Activated B cell treated with CpG ODN at 0.5 μM for 24 hours (primary cell): Measurements from ENCODE around the gene CAPN7. TPM values are rescaled to one million over a fixed set of nuclear protein-coding genes. Genes with fewer than 3 reads are reported as not detected.
"Not testable (repeated sequence)": the region's sequence is repeated elsewhere in the genome, so short reads cannot be mapped to it uniquely, and the experiment has no call there.

Source experiments
- ATAC-seq: fragments of 200-7000 bp; cut with Tn5 transposase; one replicate; pipeline ENCODE4 v1.10.0; 2021; ENCODE audit warnings: low read depth, mild to moderate bottlenecking, moderate library complexity
- CTCF ChIA-PET: fragments of 350-600 bp; sonication (Branson Sonifier 250); formaldehyde crosslinking; loops from one replicate; lab custom pipeline; 2021; ENCODE audit warnings: antibody characterized with exemption; lab: Charles Lee
- POLR2A ChIA-PET: fragments of 350-600 bp; sonication (Branson Sonifier 250); formaldehyde crosslinking; loops from one replicate; lab custom pipeline; 2021; ENCODE audit warnings: antibody characterized with exemption; lab: Charles Lee
- DNase-seq: peaks from one replicate; pipeline ENCODE4 v3.0.0; 2022
- H3K27ac Mint-ChIP-seq: one replicate; pipeline ENCODE4 v1.8.0; 2020; ENCODE audit warnings: mixed read lengths
- H3K27me3 Mint-ChIP-seq: one replicate; pipeline ENCODE4 v1.8.0; 2021; ENCODE audit warnings: mixed read lengths
- H3K36me3 Mint-ChIP-seq: one replicate; pipeline ENCODE4 v1.8.0; 2021; ENCODE audit warnings: low read depth, mixed read lengths
- H3K4me1 Mint-ChIP-seq: one replicate; pipeline ENCODE4 v1.8.0; 2021; ENCODE audit warnings: mixed read lengths
- H3K4me3 Mint-ChIP-seq: one replicate; pipeline ENCODE4 v1.8.0; 2020; ENCODE audit warnings: mild to moderate bottlenecking, mixed read lengths
- H3K9me3 Mint-ChIP-seq: one replicate; pipeline ENCODE4 v1.8.0; 2020; ENCODE audit warnings: mixed read lengths
- CTCF ChIP-seq: fragments of 200-600 bp; IDR thresholded peaks from one replicate; pipeline ENCODE4 v1.8.0; 2022; ENCODE audit warnings: antibody characterized with exemption, mild to moderate bottlenecking
- intact Hi-C: fragments of 100-400 bp; cut with micrococcal nuclease; formaldehyde crosslinking; loops from one replicate; pipeline ENCODE4 v1.15.1; 2024
- total RNA-seq: library from RNA; stranded (reverse); gene quantifications from 2 replicates; pipeline ENCODE4 v1.2.3, GENCODE V29; 2022

Gene CAPN7
- total RNA-seq, 1 donor from 2014 or later: 45.1 TPM

- ATAC-seq (no peak), DNase-seq (no peak)
- H3K27ac Mint-ChIP-seq: no peak overlapping the region
- no peaks in the 10 kb centered on the region for H3K9me3 Mint-ChIP-seq
- CTCF ChIA-PET: no interaction called here
- no peaks in the 10 kb centered on the region for H3K27me3 Mint-ChIP-seq
- no peak overlapping the region for H3K4me3 Mint-ChIP-seq
- H3K36me3 Mint-ChIP-seq: no peaks in the 10 kb centered on the region
- POLR2A ChIA-PET: no interaction called here
- TF ChIP-seq CTCF: no peak
- intact Hi-C loops: no loop called here
- peaks cover 8% of the 10 kb centered on the region for H3K4me1 Mint-ChIP-seq
Measured at GRCh38 chr3:15164340-15164739, 41.7 kb upstream of the CAPN7 start.

GRCh38 chr3:15165061-15165460 is 41.0 kb upstream of the CAPN7 start:
- Mint-ChIP-seq H3K27ac (no peak overlapping the region), H3K27me3 (no peaks in the 10 kb centered on the region), H3K9me3 (no peaks in the 10 kb centered on the region), H3K36me3 (no peaks in the 10 kb centered on the region), H3K4me3 (no peak overlapping the region), H3K4me1 (peaks cover 3% of the 10 kb centered on the region)
- intact Hi-C loops: no loop called here
- POLR2A ChIA-PET: no interaction called here
- CTCF ChIA-PET: interaction anchor here (1.3 kb wide), 1 partner anchor 41 kb away, joined by 3 read pairs; the partner anchor contains the start of gene CAPN7
- DNase-seq (no peak), ATAC-seq (no peak)
- no peak for TF ChIP-seq CTCF

DNA sequence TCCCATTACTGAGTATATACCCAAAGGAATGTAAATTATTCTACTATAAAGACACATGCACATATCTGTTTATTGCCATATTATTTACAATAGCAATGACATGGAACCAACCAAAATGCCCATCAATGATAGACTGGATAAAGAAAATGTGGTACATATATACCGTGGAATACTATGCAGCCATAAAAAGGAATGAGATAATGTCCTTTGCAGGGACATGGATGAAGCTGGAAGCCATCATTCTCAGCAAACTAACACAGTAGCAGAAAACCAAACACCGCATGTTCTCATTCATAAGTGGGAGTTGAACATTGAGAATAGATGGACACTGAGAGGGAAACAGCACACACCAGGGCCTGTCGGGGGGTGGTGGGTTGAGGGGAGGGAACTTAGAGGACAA is 39.7 kb upstream of the CAPN7 start:
- DNase-seq, intact Hi-C loops, H3K4me3 Mint-ChIP-seq, POLR2A ChIA-PET, H3K27ac Mint-ChIP-seq, H3K36me3 Mint-ChIP-seq, CTCF ChIA-PET, H3K27me3 Mint-ChIP-seq, H3K9me3 Mint-ChIP-seq, H3K4me1 Mint-ChIP-seq, ATAC-seq: not testable (repeated sequence)

- no peak for ATAC-seq
- CTCF ChIA-PET: no interaction called here
Measured at GRCh38 chr3:15171096-15171495, 35.0 kb upstream of the CAPN7 start.

GRCh38 chr3:15172806-15173205 is 33.2 kb upstream of the CAPN7 start:
- POLR2A ChIA-PET: no interaction called here
- intact Hi-C loops: no loop called here
- H3K4me1 Mint-ChIP-seq: peaks cover 3% of the 10 kb centered on the region
- no peak for TF ChIP-seq CTCF
- H3K4me3 Mint-ChIP-seq: no peak overlapping the region
- no peak overlapping the region for H3K27ac Mint-ChIP-seq
- DNase-seq: no peak
- no peaks in the 10 kb centered on the region for H3K36me3 Mint-ChIP-seq
- H3K27me3 Mint-ChIP-seq: peaks cover 5% of the 10 kb centered on the region
- CTCF ChIA-PET: no interaction called here
- H3K9me3 Mint-ChIP-seq: no peaks in the 10 kb centered on the region
- ATAC-seq: no peak

More at GRCh38 chr3:15171096-15171495, 35.0 kb upstream of the CAPN7 start:
- Mint-ChIP-seq H3K27me3 (peaks cover 5% of the 10 kb centered on the region), H3K4me3 (no peak overlapping the region), H3K27ac (no peak overlapping the region), H3K4me1 (peaks cover 3% of the 10 kb centered on the region), H3K9me3 (no peaks in the 10 kb centered on the region), H3K36me3 (no peaks in the 10 kb centered on the region)
- POLR2A ChIA-PET: no interaction called here
- TF ChIP-seq CTCF: no peak
- intact Hi-C loops: no loop called here
- no peak for DNase-seq

- no peak overlapping the region for H3K4me3 Mint-ChIP-seq
- no peaks in the 10 kb centered on the region for H3K9me3 Mint-ChIP-seq
- ChIA-PET POLR2A (no interaction called here), CTCF (no interaction called here)
- H3K36me3 Mint-ChIP-seq: no peaks in the 10 kb centered on the region
- H3K27ac Mint-ChIP-seq: no peak overlapping the region
- peaks cover 11% of the 10 kb centered on the region for H3K4me1 Mint-ChIP-seq
- DNase-seq (no peak), ATAC-seq (no peak)
- intact Hi-C loops: no loop called here
- H3K27me3 Mint-ChIP-seq: peaks cover 7% of the 10 kb centered on the region
- TF ChIP-seq CTCF: no peak
Measured at GRCh38 chr3:15174953-15175352, 31.1 kb upstream of the CAPN7 start.
